HG02973 (cell line): Measurements from ENCODE around the gene YY1.
"Not testable (repeated sequence)": the region's sequence is repeated elsewhere in the genome, so short reads cannot be mapped to it uniquely, and the experiment has no call there.

Experiments used
- ATAC-seq: cut with Tn5 transposase; IDR thresholded peaks from one replicate; pipeline ENCODE4 v1.9.1; 2021; ENCODE audit warnings: moderate library complexity; ENCODE audit not compliant: unreplicated experiment

Gene YY1

DNA sequence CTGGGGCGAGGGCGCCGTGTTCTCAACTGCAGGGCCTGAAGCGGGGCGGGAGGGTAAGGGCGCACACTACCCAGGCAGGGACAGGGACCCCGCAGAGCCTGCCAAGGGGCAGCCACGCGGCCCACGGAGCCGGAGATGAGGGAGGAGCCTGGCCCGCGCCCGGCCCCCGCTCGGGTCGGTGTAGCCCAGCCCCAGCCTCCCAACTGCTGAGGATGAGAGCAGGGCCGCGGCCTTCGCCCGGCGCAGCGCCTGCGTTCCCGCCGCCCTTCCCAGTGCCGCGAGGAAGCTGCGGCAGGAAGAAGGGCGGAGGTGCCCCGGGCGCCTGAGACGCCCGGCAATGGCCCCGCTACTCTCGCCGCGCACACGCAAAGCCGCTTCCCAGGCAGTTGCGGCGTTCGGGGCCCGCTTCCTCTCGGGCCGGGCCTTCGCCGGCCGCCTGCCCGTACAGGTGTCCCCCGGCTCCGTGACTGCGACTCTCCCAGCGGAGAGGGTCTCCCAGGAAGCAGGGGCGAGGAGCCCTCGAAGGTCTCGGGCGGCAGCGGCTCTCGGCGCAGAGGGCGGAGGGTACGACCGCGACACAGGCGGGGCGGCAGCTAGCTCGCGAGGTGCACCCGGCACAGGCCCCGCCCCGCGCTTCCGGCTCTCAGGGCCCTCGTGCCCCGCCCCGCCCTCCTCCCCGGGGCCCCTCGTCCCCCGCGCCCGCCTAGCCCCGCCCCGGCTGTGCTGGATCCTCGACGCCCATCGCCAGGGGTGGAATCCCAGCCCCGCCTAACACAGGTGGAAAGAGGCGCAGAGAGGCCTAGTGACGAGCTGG, 24.8 kb upstream of the YY1 start:
- peak; percentile 92 for ATAC-seq

GRCh38 chr14:100214770-100215083, 24.2 kb upstream of the YY1 start:
- no peak for ATAC-seq

GRCh38 chr14:100215330-100215885, 23.5 kb upstream of the YY1 start:
- ATAC-seq: no peak

DNA sequence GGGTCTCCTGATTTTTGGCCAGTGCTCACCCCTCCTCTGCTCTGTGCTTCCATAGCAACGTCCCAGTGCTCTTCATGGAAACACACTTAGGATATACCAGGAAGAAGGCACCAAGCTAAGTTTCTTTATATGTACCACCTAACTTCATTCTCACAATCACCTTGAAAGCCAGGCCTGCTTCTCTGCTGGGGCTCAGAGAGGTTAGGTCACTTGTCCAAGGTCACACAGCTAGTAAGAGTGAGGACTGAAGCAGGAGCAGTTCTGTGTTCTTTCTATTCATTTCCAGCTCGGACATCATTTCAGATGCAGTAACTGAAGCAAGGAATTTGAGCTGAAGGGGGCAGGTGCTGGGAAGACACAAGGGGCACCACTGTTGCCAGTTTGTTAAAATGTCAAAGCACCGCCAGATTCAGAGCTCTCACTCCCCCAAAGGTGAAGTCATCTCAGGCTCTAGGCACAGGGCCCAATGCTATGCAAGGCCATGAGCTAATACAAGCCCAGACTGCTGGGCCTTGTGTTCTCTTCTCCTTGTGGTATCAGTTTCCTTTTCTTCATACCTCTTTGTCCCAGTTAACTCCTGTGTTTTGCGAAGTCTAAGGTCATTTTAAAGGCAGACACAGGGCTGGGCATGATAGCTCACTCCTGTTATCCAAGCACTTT, 19.7 kb upstream of the YY1 start:
- ATAC-seq: no peak

DNA sequence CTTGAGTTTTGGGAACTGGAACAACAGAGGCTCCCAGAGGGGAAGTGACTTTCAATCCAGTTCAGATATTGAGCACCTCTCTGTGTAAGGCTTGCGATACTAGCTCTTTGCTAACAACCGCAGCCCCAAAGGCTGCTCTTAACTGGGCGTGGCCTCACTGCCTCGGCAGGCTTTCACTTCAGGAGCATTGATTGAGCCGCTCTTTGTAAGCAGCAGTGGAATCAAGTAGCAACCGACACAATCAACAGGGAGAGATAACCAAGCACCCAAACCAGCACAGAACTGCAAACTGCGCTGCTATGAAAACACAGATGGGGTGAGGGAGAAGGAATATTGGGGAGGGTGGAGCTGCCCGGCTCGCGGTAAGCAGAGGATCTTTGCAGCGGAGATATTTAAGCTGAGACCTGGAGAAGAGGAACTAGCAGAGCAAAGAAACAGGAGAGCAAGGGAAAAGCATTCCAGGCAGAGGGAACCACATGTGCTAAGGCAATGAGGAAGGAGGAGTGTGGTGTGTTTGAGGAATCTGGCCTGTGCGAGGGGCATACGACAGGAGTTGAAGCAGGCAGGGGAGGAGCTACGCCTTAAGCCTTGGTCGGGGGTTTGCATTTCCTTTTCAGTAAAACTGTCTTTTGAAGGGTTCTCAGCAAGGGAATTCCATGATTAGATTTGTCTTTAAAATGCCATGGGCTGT, 17.3 kb upstream of the YY1 start:
- ATAC-seq: peak; percentile 88

DNA sequence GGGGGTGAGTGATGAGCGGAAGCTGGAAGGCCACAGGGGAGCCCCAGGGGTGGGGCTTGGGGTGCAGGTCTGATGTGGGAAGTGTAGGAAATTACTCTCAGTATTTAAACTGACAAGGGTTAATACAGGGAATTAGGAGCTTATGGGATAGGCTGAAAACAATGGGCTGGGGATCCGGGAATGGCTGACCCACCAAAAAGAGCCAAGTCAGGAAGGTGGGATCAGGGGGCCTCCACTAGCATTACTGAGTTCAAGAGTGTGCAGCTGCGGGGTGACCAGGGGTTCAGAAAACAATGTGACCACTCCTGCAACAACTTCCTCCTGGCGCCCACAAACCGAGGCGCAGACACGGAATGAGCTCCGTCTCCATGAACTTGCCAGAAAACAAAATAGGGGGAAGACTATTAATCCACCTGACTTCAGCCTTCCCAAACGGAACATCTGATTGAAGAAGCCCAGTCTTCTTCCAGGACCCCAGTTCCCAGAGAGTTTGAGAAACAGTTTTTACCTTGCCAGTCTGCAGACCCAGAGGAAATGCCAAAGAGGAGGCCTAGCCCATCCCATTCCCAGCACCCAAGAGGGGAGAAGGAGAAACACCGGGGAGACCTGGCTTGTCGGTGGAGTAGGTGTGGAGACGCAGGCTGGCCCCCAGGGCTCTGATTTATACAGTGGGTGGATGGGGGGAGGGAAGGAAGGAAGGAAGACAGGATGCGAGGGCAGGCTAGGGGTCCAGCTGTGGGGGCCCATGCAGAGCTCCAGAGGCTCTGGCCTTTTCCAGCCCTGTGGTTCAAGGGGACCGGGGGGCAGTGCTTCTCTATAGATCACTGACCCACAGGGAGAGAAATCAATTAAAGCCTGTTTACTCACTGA, 16.5 kb upstream of the YY1 start:
- ATAC-seq: no peak

GRCh38 chr14:100223332-100224201, 15.4 kb upstream of the YY1 start:
- ATAC-seq: no peak

DNA sequence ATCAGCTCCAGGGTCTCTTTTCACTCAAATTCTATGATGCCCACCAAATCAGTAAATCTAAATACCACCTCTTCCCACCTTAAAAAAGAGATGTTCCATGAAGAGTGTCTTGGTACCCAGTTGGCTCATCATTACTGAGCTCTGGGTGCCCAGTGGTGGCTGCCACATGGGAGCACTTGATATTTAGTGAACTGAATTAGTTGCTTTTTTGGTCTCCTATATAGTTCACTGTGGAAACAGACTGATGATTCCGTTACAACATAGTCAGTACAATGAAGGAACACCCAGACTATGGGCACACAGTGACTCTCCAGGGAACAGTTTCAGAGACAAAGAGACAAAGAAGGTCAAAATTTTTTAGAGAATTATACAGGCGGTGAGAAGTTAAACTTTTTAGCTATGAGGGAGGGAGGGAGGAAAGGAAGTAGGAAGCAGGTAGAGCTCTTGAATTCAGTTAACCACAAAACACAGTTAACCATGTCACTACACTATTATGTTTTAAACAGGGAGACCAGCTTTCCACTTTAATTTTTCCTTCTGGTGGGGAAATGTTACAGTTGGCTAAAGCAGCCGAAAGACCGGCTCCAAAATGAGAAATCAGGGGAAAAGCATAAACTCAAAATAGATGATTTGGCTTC, 14.6 kb upstream of the YY1 start:
- ATAC-seq: no peak

DNA sequence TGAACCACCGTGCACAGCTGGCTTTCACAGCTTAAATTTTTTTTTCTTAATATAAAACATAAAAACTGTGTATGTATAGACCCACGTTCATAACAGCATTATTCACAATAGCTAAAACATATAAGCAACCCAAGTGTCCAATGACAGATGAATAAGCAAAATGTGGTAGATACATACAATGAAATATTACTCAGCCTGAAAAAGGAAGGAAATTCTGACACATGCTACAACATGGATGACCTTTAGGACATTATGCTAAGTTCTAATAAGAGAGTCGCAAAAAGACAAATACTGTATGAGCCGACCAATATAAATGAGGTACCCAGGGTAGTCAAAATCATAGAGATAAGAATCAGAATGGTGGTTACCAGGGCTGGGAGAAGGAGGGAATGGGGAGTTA, 13.8 kb upstream of the YY1 start:
- ATAC-seq: no peak

- no peak for ATAC-seq
Measured at GRCh38 chr14:100230361-100230760, 8.6 kb upstream of the YY1 start.

DNA sequence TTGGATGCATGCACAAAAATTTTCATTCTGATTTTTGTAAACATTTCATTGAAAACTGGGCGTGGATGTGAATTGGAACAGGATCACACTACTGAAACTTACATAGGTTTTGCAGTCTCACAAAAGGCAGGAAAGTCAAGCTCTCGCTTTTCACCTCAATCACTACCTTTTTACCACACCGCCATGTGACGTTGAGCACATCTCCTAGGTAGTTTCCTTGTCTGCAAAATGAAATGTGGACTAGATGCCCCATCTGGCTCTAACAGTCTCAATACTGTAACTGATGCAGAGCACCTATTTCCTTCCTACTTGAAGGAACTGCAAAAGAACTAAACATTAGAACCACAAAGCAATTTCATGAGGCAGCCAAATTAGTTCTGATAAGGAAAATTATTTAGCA, 4.4 kb upstream of the YY1 start:
- ATAC-seq: no peak

GRCh38 chr14:100236271-100236818, 2.6 kb upstream of the YY1 start:
- ATAC-seq: not testable (repeated sequence)

- ATAC-seq: no peak
Measured at GRCh38 chr14:100236881-100237280, 2.1 kb upstream of the YY1 start.

DNA sequence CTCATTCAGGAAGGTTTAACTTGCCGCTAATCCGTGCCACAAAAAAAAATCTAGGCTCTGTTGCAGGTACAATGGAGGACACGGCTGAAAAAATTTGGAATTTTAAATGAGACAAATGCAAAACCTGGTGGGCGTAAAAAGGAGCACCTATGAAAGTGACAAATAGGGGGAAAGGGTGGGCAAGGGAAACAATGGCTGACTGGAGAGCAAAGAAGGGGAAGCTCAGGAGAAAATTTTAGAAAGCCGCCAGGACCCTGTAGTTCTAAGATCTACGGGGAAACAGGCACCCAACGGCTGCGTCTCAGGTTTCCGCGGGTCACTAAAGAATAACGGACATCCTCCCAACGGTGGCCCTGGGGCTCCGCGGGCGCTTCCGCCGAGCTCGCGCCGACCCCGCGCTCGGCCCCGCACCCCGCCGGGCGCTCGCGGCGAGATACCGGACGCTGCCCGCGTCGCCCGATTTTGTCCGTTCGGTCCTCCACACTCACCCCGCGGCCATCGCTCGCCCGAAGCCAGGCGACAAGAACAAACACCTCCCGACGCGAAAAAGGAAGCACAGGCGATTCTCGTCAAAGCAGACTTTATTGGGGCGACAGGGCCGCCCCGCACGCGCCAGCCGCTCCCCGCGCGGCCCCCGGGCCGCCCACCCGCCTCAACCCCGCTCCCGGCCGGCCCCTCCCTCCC, 1.1 kb upstream of the YY1 start:
- no peak for ATAC-seq

DNA sequence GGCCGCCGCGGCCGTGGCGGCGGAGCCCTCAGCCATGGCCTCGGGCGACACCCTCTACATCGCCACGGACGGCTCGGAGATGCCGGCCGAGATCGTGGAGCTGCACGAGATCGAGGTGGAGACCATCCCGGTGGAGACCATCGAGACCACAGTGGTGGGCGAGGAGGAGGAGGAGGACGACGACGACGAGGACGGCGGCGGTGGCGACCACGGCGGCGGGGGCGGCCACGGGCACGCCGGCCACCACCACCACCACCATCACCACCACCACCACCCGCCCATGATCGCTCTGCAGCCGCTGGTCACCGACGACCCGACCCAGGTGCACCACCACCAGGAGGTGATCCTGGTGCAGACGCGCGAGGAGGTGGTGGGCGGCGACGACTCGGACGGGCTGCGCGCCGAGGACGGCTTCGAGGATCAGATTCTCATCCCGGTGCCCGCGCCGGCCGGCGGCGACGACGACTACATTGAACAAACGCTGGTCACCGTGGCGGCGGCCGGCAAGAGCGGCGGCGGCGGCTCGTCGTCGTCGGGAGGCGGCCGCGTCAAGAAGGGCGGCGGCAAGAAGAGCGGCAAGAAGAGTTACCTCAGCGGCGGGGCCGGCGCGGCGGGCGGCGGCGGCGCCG, 381 bp downstream of the YY1 start:
- ATAC-seq: no peak

GRCh38 chr14:100239840-100240667, 1.1 kb downstream of the YY1 start:
- peak; percentile 35 for ATAC-seq

GRCh38 chr14:100240668-100241032, 1.7 kb downstream of the YY1 start:
- no peak for ATAC-seq
